ENCODE measurements around the gene PITRM1.
"Not testable (repeated sequence)": the region's sequence is repeated elsewhere in the genome, so short reads cannot be mapped to it uniquely, and the experiment has no call there.

PITRM1 gene

GRCh38 chr10:3197348-3198003 is 24.9 kb upstream of the PITRM1 start:
- DNase-seq (ENCODE audit: low read depth): peak; percentile 41

GRCh38 chr10:3196958-3197347 is 24.4 kb upstream of the PITRM1 start:
- no peak for DNase-seq (ENCODE audit: low read depth)

GRCh38 chr10:3196482-3196881 is 23.9 kb upstream of the PITRM1 start:
- DNase-seq (ENCODE audit: low read depth): no peak

- no peak for DNase-seq (ENCODE audit: low read depth)
Observed at GRCh38 chr10:3195726-3196125, 23.1 kb upstream of the PITRM1 start.

GRCh38 chr10:3195286-3195685 is 22.7 kb upstream of the PITRM1 start:
- no peak for DNase-seq (ENCODE audit: low read depth)

GRCh38 chr10:3194871-3195270 is 22.3 kb upstream of the PITRM1 start:
- DNase-seq (ENCODE audit: low read depth): no peak

GRCh38 chr10:3193751-3194150 is 21.2 kb upstream of the PITRM1 start:
- no peak for DNase-seq (ENCODE audit: low read depth)

GRCh38 chr10:3192856-3193635 is 20.5 kb upstream of the PITRM1 start:
- peak; percentile 34 for DNase-seq (ENCODE audit: low read depth)

GRCh38 chr10:3190817-3191216 is 18.2 kb upstream of the PITRM1 start:
- DNase-seq (ENCODE audit: low read depth): no peak

- not testable (repeated sequence) for DNase-seq (ENCODE audit: low read depth)
Observed at GRCh38 chr10:3187229-3187628, 14.6 kb upstream of the PITRM1 start.

GRCh38 chr10:3186368-3186767 is 13.8 kb upstream of the PITRM1 start:
- DNase-seq (ENCODE audit: low read depth): peak; percentile 50

GRCh38 chr10:3185386-3185785 is 12.8 kb upstream of the PITRM1 start:
- peak; percentile 31 for DNase-seq (ENCODE audit: low read depth)

- DNase-seq (ENCODE audit: low read depth): no peak
Observed at GRCh38 chr10:3180355-3181025, 7.9 kb upstream of the PITRM1 start.

- no peak for DNase-seq (ENCODE audit: low read depth)
Observed at GRCh38 chr10:3179174-3179573, 6.6 kb upstream of the PITRM1 start.

- no peak for DNase-seq (ENCODE audit: low read depth)
Observed at GRCh38 chr10:3178042-3178441, 5.5 kb upstream of the PITRM1 start.

- DNase-seq (ENCODE audit: low read depth): no peak
Observed at GRCh38 chr10:3173171-3173878, 743 bp upstream of the PITRM1 start.

GRCh38 chr10:3172081-3172445 is 519 bp downstream of the PITRM1 start:
- peak; percentile 60 for DNase-seq (ENCODE audit: low read depth)

GRCh38 chr10:3171488-3171887 is 1.1 kb downstream of the PITRM1 start:
- DNase-seq (ENCODE audit: low read depth): not testable (repeated sequence)

- DNase-seq (ENCODE audit: low read depth): no peak
Observed at GRCh38 chr10:3169673-3170072, 2.9 kb downstream of the PITRM1 start.

GRCh38 chr10:3169271-3169670 is 3.3 kb downstream of the PITRM1 start:
- no peak for DNase-seq (ENCODE audit: low read depth)

- DNase-seq (ENCODE audit: low read depth): no peak
Observed at GRCh38 chr10:3167611-3168330, 4.8 kb downstream of the PITRM1 start.
